Hematopoietic multipotent progenitor cell (in vitro differentiated cells): ENCODE data around the gene CTNNAL1. TPM values are rescaled to one million over a fixed set of nuclear protein-coding genes. Genes with fewer than 3 reads are reported as not detected.

ENCODE experiments used
- small RNA-seq: library from RNA; depleted of rRNA; stranded (forward); fragments of <200 nt; gene quantifications from one replicate; pipeline ENCODE3, GENCODE V24; 2012
- total RNA-seq: library from RNA; depleted of rRNA; stranded (reverse); fragments of >200 nt; gene quantifications from one replicate; pipeline ENCODE4 v1.2.3, GENCODE V29; 2012

CTNNAL1 gene
- total RNA-seq, 1 donor, result 1.6 TPM

Small RNAs within 50 kb of the gene (small RNA-seq; reads per million reads assigned to genes)
- gene MIR32, result 11.8 reads per million, percentile 93 among the genes with 10 or more reads in this experiment
- gene RF00019, result not detected

Other genes starting within 250 kb of the CTNNAL1 start
- under 0.01 TPM for gene ACTL7B, start 157.5 kb downstream of the CTNNAL1 start, total RNA-seq
- gene ACTL7A, start 151.2 kb downstream of the CTNNAL1 start, total RNA-seq, result not detected
- gene ELP1, start 79.4 kb downstream of the CTNNAL1 start, total RNA-seq, result 17.2 TPM
- 4.8 TPM for gene ABITRAM, start 79.1 kb downstream of the CTNNAL1 start, total RNA-seq
- gene TMEM245, start 106.4 kb upstream of the CTNNAL1 start, total RNA-seq, result 25.3 TPM
- under 0.01 TPM for gene FRRS1L, start 153.8 kb upstream of the CTNNAL1 start, total RNA-seq